ENCODE results near the gene BMAL1.

BMAL1 gene

GRCh38 chr11:13294178-13294577 is 16.6 kb downstream of the BMAL1 start:
- no peak for DNase-seq

GRCh38 chr11:13294771-13295579 is 17.4 kb downstream of the BMAL1 start:
- no peak for DNase-seq

GRCh38 chr11:13297308-13297916 is 19.8 kb downstream of the BMAL1 start:
- no peak for DNase-seq

- no peak for DNase-seq
Measured at GRCh38 chr11:13297917-13298356, 20.3 kb downstream of the BMAL1 start.

- DNase-seq: no peak
Measured at GRCh38 chr11:13298765-13299164, 21.2 kb downstream of the BMAL1 start.

GRCh38 chr11:13301522-13301921 is 23.9 kb downstream of the BMAL1 start:
- DNase-seq: no peak

- no peak for DNase-seq
Measured at GRCh38 chr11:13302420-13302958, 24.9 kb downstream of the BMAL1 start.

- no peak for DNase-seq
Measured at GRCh38 chr11:13303668-13304649, 26.4 kb downstream of the BMAL1 start.

- DNase-seq: no peak
Measured at GRCh38 chr11:13304655-13305335, 27.2 kb downstream of the BMAL1 start.

GRCh38 chr11:13308704-13309103 is 31.1 kb downstream of the BMAL1 start:
- DNase-seq: no peak

- DNase-seq: no peak
Measured at GRCh38 chr11:13309156-13309555, 31.6 kb downstream of the BMAL1 start.

GRCh38 chr11:13310443-13310842 is 32.9 kb downstream of the BMAL1 start:
- no peak for DNase-seq

GRCh38 chr11:13311570-13311969 is 34.0 kb downstream of the BMAL1 start:
- no peak for DNase-seq

- DNase-seq: no peak
Measured at GRCh38 chr11:13313005-13313819, 35.6 kb downstream of the BMAL1 start.

- DNase-seq: no peak
Measured at GRCh38 chr11:13314676-13315394, 37.2 kb downstream of the BMAL1 start.

GRCh38 chr11:13315517-13316432 is 38.2 kb downstream of the BMAL1 start:
- no peak for DNase-seq

- no peak for DNase-seq
Measured at GRCh38 chr11:13316528-13316961, 39.0 kb downstream of the BMAL1 start.

- no peak for DNase-seq
Measured at GRCh38 chr11:13317293-13318080, 39.9 kb downstream of the BMAL1 start.

All from NCI-H1048 (cell line).